SK-N-SH (cell line): Measurements from ENCODE around the gene ST3GAL6. TPM values are rescaled to one million over a fixed set of nuclear protein-coding genes. Genes with fewer than 3 reads are reported as not detected.

Experiments used
- CTCF ChIA-PET: fragments of 300-600, 350-600 bp; formaldehyde crosslinking; extraction: SDS; loops from one replicate; lab custom pipeline; 2021; lab: Yijun Ruan, JAX
- POLR2A ChIA-PET: fragments of 350-600 bp; sonication (Branson Sonifier 250); formaldehyde crosslinking; extraction: SDS; loops from one replicate; lab custom pipeline; 2020; ENCODE audit warnings: antibody characterized with exemption, inconsistent platforms; lab: Yijun Ruan, JAX
- DNase-seq: peaks from one replicate; pipeline ENCODE4 v3.0.0; 2012
- H2AFZ ChIP-seq: fragments of 200-600 bp; sonication (generic); 2 replicates; pipeline ENCODE4 v1.8.1; 2016; ENCODE audit warnings: antibody characterized with exemption, mild to moderate bottlenecking, low read depth
- H3F3A ChIP-seq: fragments of 200-600 bp; sonication (generic); replicated peaks from 2 replicates; pipeline ENCODE3; 2016; ENCODE audit warnings: antibody characterized with exemption, mild to moderate bottlenecking; ENCODE audit not compliant: insufficient read depth
- H3K27ac ChIP-seq, 2 experiments: fragments of 200-500 bp in 1 of 2; fragments of 200-600 bp in 1 of 2; sonication (Bioruptor generic) in 1 of 2; sonication (generic), shearing (Covaris generic) in 1 of 2; 2 replicates each; pipeline versions ENCODE4 v1.5.1 to v1.6.1; 2014 to 2016; ENCODE audit warnings: low read depth in 2 of 2, inconsistent platforms in 1 of 2, low read length in 1 of 2, mild to moderate bottlenecking in 1 of 2, mixed read lengths in 1 of 2
- H3K27me3 ChIP-seq: fragments of 200-600 bp; sonication (generic), shearing (Covaris generic); 2 replicates; pipeline ENCODE4 v1.6.1; 2016; ENCODE audit warnings: mixed run types; ENCODE audit not compliant: insufficient read depth
- H3K36me3 ChIP-seq, 2 experiments: fragments of 200-500 bp in 1 of 2; fragments of 200-600 bp in 1 of 2; sonication (Bioruptor generic) in 1 of 2; sonication (generic) in 1 of 2; replicated peaks in 1 of 2; 2 replicates each; pipeline versions ENCODE3 to v1.5.1; 2014 to 2016; ENCODE audit warnings: low read length in 1 of 2, mild to moderate bottlenecking in 1 of 2; ENCODE audit not compliant: insufficient read depth in 2 of 2, control insufficient read depth in 1 of 2
- H3K4me1 ChIP-seq, 2 experiments: fragments of 200-500 bp in 1 of 2; fragments of 200-600 bp in 1 of 2; sonication (Bioruptor generic) in 1 of 2; sonication (generic), shearing (Covaris generic) in 1 of 2; 2 replicates each; pipeline versions ENCODE4 v1.5.1 to v1.6.1; 2014 to 2016; ENCODE audit warnings: low read depth in 1 of 2, low read length in 1 of 2, mixed run types in 1 of 2; ENCODE audit not compliant: insufficient read depth in 2 of 2, control insufficient read depth in 1 of 2
- H3K4me2 ChIP-seq: fragments of 200-600 bp; sonication (generic), shearing (Covaris generic); 2 replicates; pipeline ENCODE4 v1.6.1; 2017; ENCODE audit warnings: mixed run types
- H3K4me3 ChIP-seq, 2 experiments: fragments of 200-500 bp in 1 of 2; fragments of 200-600 bp in 1 of 2; sonication (Bioruptor generic) in 1 of 2; sonication (generic), shearing (Covaris generic) in 1 of 2; 2 replicates each; pipeline versions ENCODE4 v1.5.1 to v1.8.1; 2014 to 2016; ENCODE audit warnings: low read depth in 2 of 2, inconsistent platforms in 1 of 2, low read length in 1 of 2, mild to moderate bottlenecking in 1 of 2, mixed read lengths in 1 of 2, moderate library complexity in 1 of 2
- H3K79me2 ChIP-seq: fragments of 200-600 bp; sonication (generic); 2 replicates; pipeline ENCODE4 v1.8.1; 2017; ENCODE audit warnings: mild to moderate bottlenecking; ENCODE audit not compliant: insufficient read depth
- H3K9ac ChIP-seq: fragments of 200-600 bp; sonication (generic); 2 replicates; pipeline ENCODE4 v1.6.1; 2017; ENCODE audit warnings: mixed run types
- H3K9me2 ChIP-seq: fragments of 200-600 bp; sonication (generic); 2 replicates; pipeline ENCODE4 v1.6.1; 2017; ENCODE audit warnings: mixed run types
- H3K9me3 ChIP-seq: fragments of 200-600 bp; sonication (generic); 2 replicates; pipeline ENCODE4 v1.6.1; 2017; ENCODE audit warnings: mixed run types, mild to moderate bottlenecking, moderate library complexity
- H4K20me1 ChIP-seq: fragments of 200-600 bp; sonication (generic); 2 replicates; pipeline ENCODE4 v1.6.1; 2017; ENCODE audit warnings: mild to moderate bottlenecking, mixed run types; ENCODE audit not compliant: insufficient read depth
- CHD2 ChIP-seq: fragments of 150-350 bp; IDR thresholded peaks from 2 replicates; pipeline ENCODE4 v1.6.1; 2018; ENCODE audit warnings: low read length; ENCODE audit not compliant: partially characterized antibody
- EP300 ChIP-seq, 2 experiments: IDR thresholded peaks; 2 replicates each; pipeline versions ENCODE4 v1.4.0 to v1.6.1; 2012; ENCODE audit warnings: borderline replicate concordance in 1 of 2, low read depth in 1 of 2, low read length in 1 of 2
- EZH2phosphoT487 ChIP-seq: fragments of 200-600 bp; sonication (generic); IDR thresholded peaks from 2 replicates; pipeline ENCODE4 v1.6.1; 2017; ENCODE audit warnings: low read depth, mixed run types, mild to moderate bottlenecking, antibody characterized with exemption, moderate library complexity, borderline replicate concordance
- FOSL2 ChIP-seq: IDR thresholded peaks from 2 replicates; pipeline ENCODE4 v1.4.0; 2012; ENCODE audit warnings: low read depth, mild to moderate bottlenecking, moderate library complexity, borderline replicate concordance
- FOXJ3 ChIP-seq: sonication (generic); formaldehyde crosslinking; IDR thresholded peaks from 2 replicates; pipeline ENCODE4 v1.5.1; 2020; ENCODE audit warnings: mild to moderate bottlenecking, missing genetic modification reagents
- FOXM1 ChIP-seq: IDR thresholded peaks from 2 replicates; pipeline ENCODE4 v1.4.0; 2012; ENCODE audit warnings: low read depth, mild to moderate bottlenecking
- MXI1 ChIP-seq: IDR thresholded peaks from 2 replicates; pipeline ENCODE4 v1.6.1; 2012; ENCODE audit warnings: mild to moderate bottlenecking, low read depth, low read length, improper control_type of control experiment
- NFIC ChIP-seq: IDR thresholded peaks from 2 replicates; pipeline ENCODE4 v1.4.0; 2012; ENCODE audit warnings: borderline replicate concordance
- RFX5 ChIP-seq: IDR thresholded peaks from 2 replicates; pipeline ENCODE4 v1.6.1; 2012; ENCODE audit warnings: mild to moderate bottlenecking, improper control_type of control experiment, low read length
- RXRA ChIP-seq: IDR thresholded peaks from 2 replicates; pipeline ENCODE4 v1.4.0; 2012; ENCODE audit warnings: low read depth, mild to moderate bottlenecking, borderline replicate concordance
- SMC3 ChIP-seq: IDR thresholded peaks from 2 replicates; pipeline ENCODE4 v1.6.1; 2012; ENCODE audit warnings: low read depth, low read length, improper control_type of control experiment
- YY1 ChIP-seq: IDR thresholded peaks from 2 replicates; pipeline ENCODE4 v1.4.0; 2012; ENCODE audit warnings: low read depth, mild to moderate bottlenecking
- WGBS: methylation state at CpG from one replicate; pipeline ENCODE4 v1.1.6; 2017; ENCODE audit warnings: low lambda C conversion rate; 5-methylcytosine and 5-hydroxymethylcytosine counted together
- polyA plus RNA-seq, 3 experiments: library from polyadenylated mRNA; depleted of rRNA; stranded (reverse); fragments of >200 nt; gene quantifications; 2 replicates each; pipeline ENCODE4 v1.2.3, GENCODE V29; 2012
- TF ChIP-seq, protein P1 (sequence below): IDR thresholded peaks from 2 replicates; pipeline ENCODE4 v1.4.0; 2012; ENCODE audit warnings: low read depth
- TF ChIP-seq, protein P2 (sequence below): IDR thresholded peaks from 2 replicates; pipeline ENCODE4 v1.4.0; 2012; ENCODE audit warnings: low read depth, borderline replicate concordance
- TF ChIP-seq, protein P3 (sequence below): fragments of 150-350 bp; IDR thresholded peaks from 2 replicates; pipeline ENCODE4 v1.6.1; 2017; ENCODE audit warnings: antibody characterized with exemption, low read length, low read depth, borderline replicate concordance
- TF ChIP-seq, protein P4 (sequence below): IDR thresholded peaks from 2 replicates; pipeline ENCODE4; 2012
- TF ChIP-seq, protein P5 (sequence below): IDR thresholded peaks from 2 replicates; pipeline ENCODE4 v1.6.1; 2012; ENCODE audit warnings: mild to moderate bottlenecking, low read depth, low read length, moderate library complexity

Gene ST3GAL6
- polyA plus RNA-seq, 1 of the 3 experiments (the other 2 are of a cell fraction), result 16.3 TPM

DNA sequence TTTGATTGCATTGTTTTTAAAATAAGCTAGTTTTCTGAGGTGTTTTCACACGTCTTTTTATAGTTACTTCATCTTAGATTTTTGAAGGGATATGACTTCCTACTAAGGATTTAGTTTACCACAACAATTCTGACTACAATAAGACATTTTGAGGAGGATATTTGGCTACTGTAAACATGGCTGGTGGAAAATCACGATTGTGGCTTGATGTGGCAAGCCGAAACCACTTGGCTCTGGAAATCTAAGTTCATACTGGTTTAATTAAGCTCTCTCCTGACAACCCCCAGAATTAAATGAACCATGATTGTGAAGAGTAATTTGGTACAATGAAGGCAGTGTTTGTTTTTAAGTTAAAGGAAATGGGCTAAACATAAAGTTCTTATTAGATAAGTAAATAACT, 30.8 kb downstream of the ST3GAL6 start:
- Histone ChIP-seq H3F3A (peaks cover 87% of the 10 kb centered on the region), H4K20me1 (peaks cover 35% of the 10 kb centered on the region)
- TF ChIP-seq CHD2 (no peak), EZH2phosphoT487 (no peak), RFX5 (no peak), MXI1 (no peak), NFIC (no peak), FOSL2 (no peak), FOXM1 (no peak), FOXJ3 (CRISPR knock-in tag) (no peak), SMC3 (no peak), EP300 (IDR thresholded peaks at IDR 0.05; ENCODE audit: borderline replicate concordance in 1 of 2, low read depth in 1 of 2, low read length in 1 of 2) (no peak), YY1 (no peak), RXRA (no peak)
- TF ChIP-seq, protein P1, sequence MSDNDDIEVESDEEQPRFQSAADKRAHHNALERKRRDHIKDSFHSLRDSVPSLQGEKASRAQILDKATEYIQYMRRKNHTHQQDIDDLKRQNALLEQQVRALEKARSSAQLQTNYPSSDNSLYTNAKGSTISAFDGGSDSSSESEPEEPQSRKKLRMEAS, result no peak
- TF ChIP-seq, protein P2, sequence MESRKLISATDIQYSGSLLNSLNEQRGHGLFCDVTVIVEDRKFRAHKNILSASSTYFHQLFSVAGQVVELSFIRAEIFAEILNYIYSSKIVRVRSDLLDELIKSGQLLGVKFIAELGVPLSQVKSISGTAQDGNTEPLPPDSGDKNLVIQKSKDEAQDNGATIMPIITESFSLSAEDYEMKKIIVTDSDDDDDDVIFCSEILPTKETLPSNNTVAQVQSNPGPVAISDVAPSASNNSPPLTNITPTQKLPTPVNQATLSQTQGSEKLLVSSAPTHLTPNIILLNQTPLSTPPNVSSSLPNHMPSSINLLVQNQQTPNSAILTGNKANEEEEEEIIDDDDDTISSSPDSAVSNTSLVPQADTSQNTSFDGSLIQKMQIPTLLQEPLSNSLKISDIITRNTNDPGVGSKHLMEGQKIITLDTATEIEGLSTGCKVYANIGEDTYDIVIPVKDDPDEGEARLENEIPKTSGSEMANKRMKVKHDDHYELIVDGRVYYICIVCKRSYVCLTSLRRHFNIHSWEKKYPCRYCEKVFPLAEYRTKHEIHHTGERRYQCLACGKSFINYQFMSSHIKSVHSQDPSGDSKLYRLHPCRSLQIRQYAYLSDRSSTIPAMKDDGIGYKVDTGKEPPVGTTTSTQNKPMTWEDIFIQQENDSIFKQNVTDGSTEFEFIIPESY, result no peak
- TF ChIP-seq, protein P3, sequence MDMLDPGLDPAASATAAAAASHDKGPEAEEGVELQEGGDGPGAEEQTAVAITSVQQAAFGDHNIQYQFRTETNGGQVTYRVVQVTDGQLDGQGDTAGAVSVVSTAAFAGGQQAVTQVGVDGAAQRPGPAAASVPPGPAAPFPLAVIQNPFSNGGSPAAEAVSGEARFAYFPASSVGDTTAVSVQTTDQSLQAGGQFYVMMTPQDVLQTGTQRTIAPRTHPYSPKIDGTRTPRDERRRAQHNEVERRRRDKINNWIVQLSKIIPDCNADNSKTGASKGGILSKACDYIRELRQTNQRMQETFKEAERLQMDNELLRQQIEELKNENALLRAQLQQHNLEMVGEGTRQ, result no peak
- TF ChIP-seq, protein P4, sequence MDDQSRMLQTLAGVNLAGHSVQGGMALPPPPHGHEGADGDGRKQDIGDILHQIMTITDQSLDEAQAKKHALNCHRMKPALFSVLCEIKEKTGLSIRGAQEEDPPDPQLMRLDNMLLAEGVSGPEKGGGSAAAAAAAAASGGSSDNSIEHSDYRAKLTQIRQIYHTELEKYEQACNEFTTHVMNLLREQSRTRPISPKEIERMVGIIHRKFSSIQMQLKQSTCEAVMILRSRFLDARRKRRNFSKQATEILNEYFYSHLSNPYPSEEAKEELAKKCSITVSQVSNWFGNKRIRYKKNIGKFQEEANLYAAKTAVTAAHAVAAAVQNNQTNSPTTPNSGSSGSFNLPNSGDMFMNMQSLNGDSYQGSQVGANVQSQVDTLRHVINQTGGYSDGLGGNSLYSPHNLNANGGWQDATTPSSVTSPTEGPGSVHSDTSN, result no peak
- TF ChIP-seq, protein P5, sequence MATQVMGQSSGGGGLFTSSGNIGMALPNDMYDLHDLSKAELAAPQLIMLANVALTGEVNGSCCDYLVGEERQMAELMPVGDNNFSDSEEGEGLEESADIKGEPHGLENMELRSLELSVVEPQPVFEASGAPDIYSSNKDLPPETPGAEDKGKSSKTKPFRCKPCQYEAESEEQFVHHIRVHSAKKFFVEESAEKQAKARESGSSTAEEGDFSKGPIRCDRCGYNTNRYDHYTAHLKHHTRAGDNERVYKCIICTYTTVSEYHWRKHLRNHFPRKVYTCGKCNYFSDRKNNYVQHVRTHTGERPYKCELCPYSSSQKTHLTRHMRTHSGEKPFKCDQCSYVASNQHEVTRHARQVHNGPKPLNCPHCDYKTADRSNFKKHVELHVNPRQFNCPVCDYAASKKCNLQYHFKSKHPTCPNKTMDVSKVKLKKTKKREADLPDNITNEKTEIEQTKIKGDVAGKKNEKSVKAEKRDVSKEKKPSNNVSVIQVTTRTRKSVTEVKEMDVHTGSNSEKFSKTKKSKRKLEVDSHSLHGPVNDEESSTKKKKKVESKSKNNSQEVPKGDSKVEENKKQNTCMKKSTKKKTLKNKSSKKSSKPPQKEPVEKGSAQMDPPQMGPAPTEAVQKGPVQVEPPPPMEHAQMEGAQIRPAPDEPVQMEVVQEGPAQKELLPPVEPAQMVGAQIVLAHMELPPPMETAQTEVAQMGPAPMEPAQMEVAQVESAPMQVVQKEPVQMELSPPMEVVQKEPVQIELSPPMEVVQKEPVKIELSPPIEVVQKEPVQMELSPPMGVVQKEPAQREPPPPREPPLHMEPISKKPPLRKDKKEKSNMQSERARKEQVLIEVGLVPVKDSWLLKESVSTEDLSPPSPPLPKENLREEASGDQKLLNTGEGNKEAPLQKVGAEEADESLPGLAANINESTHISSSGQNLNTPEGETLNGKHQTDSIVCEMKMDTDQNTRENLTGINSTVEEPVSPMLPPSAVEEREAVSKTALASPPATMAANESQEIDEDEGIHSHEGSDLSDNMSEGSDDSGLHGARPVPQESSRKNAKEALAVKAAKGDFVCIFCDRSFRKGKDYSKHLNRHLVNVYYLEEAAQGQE, result no peak
- TF ChIP-seq, all 33 proteins: peak for 0
- H3K9me2 ChIP-seq, result no peaks in the 10 kb centered on the region
- WGBS, result 81% methylated on average over 3 of the region's 3 CpGs
- no peak overlapping the region for H3K9ac ChIP-seq
- POLR2A ChIA-PET, result no interaction called here
- H3K79me2 ChIP-seq, result no peaks in the 10 kb centered on the region; the same call in 1 of the 2 replicates
- H2AFZ ChIP-seq, result no peak overlapping the region
- H3K4me1 ChIP-seq, result peaks cover 0 to 6% of the 10 kb centered on the region in 2 experiments; a peak in 2 of 4 replicates
- no peak for DNase-seq
- no peaks in the 10 kb centered on the region for H3K9me3 ChIP-seq
- H3K4me2 ChIP-seq, result no peak overlapping the region
- H3K27ac ChIP-seq, result no peak overlapping the region; a peak in 1 of 4 replicates
- H3K27me3 ChIP-seq, result no peaks in the 10 kb centered on the region
- H3K4me3 ChIP-seq, result no peak overlapping the region
- H3K36me3 ChIP-seq, result peaks cover 48 to 75% of the 10 kb centered on the region in 2 experiments
- CTCF ChIA-PET, result interaction anchor here (0.6 to 3.0 kb wide), 5 partner anchors 182 to 200 kb away, joined by 3 to 19 read pairs (median 4); no protein-coding TSS in a partner anchor
